NCI-H187 (cell line): Measurements from ENCODE around the gene SIN3A.
"Not testable (repeated sequence)": the region's sequence is repeated elsewhere in the genome, so short reads cannot be mapped to it uniquely, and the experiment has no call there.

Source experiments
- DNase-seq, 2 experiments: peaks; one replicate each; lab custom pipeline; 2025; lab: John Stamatoyannopoulos, UW

The SIN3A gene

GRCh38 chr15:75450307-75451201, 936 bp downstream of the SIN3A start:
- DNase-seq, result peak; percentile 88 to 93

GRCh38 chr15:75449585-75450306, 1.7 kb downstream of the SIN3A start:
- no peak for DNase-seq

GRCh38 chr15:75448171-75448570, 3.3 kb downstream of the SIN3A start:
- DNase-seq, result not testable (repeated sequence)

- no peak for DNase-seq
These were observed 5.3 kb downstream of the SIN3A start for GRCh38 chr15:75446151-75446550.

- DNase-seq, result not testable (repeated sequence)
These were observed 6.2 kb downstream of the SIN3A start for GRCh38 chr15:75445324-75445723.

- DNase-seq, result not testable (repeated sequence)
These were observed 7.5 kb downstream of the SIN3A start for GRCh38 chr15:75443972-75444453.

GRCh38 chr15:75437721-75438120, 13.8 kb downstream of the SIN3A start:
- DNase-seq, result no peak

- no peak for DNase-seq
These were observed 14.6 kb downstream of the SIN3A start for GRCh38 chr15:75436881-75437280.

GRCh38 chr15:75431682-75432081, 19.8 kb downstream of the SIN3A start:
- DNase-seq, result no peak

- DNase-seq, result no peak
These were observed 20.2 kb downstream of the SIN3A start for GRCh38 chr15:75431270-75431669.

GRCh38 chr15:75430259-75430658, 21.2 kb downstream of the SIN3A start:
- no peak for DNase-seq

- DNase-seq, result no peak
These were observed 23.3 kb downstream of the SIN3A start for GRCh38 chr15:75428152-75428551.

GRCh38 chr15:75425966-75426500, 25.5 kb downstream of the SIN3A start:
- no peak for DNase-seq

GRCh38 chr15:75422554-75422953, 28.9 kb downstream of the SIN3A start:
- DNase-seq, result no peak

- DNase-seq, result no peak
These were observed 30.8 kb downstream of the SIN3A start for GRCh38 chr15:75420698-75421097.

GRCh38 chr15:75416584-75416983, 34.9 kb downstream of the SIN3A start:
- DNase-seq, result no peak

- no peak for DNase-seq
These were observed 41.3 kb downstream of the SIN3A start for GRCh38 chr15:75410196-75410595.

GRCh38 chr15:75407083-75407482, 44.4 kb downstream of the SIN3A start:
- DNase-seq, result no peak

GRCh38 chr15:75403892-75404291, 47.6 kb downstream of the SIN3A start:
- no peak for DNase-seq

- DNase-seq, result no peak
These were observed 54.0 kb downstream of the SIN3A start for GRCh38 chr15:75397494-75397893.

- peak; percentile 7 to 48 for DNase-seq
These were observed 61.6 kb downstream of the SIN3A start for GRCh38 chr15:75389791-75390382.

- not testable (repeated sequence) for DNase-seq
These were observed 67.5 kb downstream of the SIN3A start for GRCh38 chr15:75383986-75384385.
